B cell (primary cell): Measurements from ENCODE around the gene PNPLA1. TPM values are rescaled to one million over a fixed set of nuclear protein-coding genes. Genes with fewer than 3 reads are reported as not detected.

ENCODE experiments used
- ATAC-seq: fragments of 200-7000 bp; cut with Tn5 transposase; one replicate; pipeline ENCODE4 v1.10.0; 2021; ENCODE audit warnings: low read depth, mild to moderate bottlenecking, moderate number of reproducible peaks, moderate library complexity
- CTCF ChIA-PET: fragments of 350-600 bp; sonication (Branson Sonifier 250); formaldehyde crosslinking; loops from one replicate; lab custom pipeline; 2021; ENCODE audit warnings: antibody characterized with exemption, inconsistent platforms; lab: Charles Lee
- POLR2A ChIA-PET: fragments of 350-600 bp; sonication (Branson Sonifier 250); formaldehyde crosslinking; loops from one replicate; lab custom pipeline; 2021; ENCODE audit warnings: antibody characterized with exemption; lab: Charles Lee
- DNase-seq: peaks from one replicate; pipeline ENCODE4 v3.0.0; 2013
- H2AFZ ChIP-seq: 2 replicates; pipeline ENCODE4 v1.6.1; 2012; ENCODE audit warnings: mild to moderate bottlenecking, low read depth, low read length; ENCODE audit not compliant: insufficient read depth, poor library complexity, severe bottlenecking
- H3K27ac ChIP-seq, 2 donors: 1 replicate in 1 of 2; 2 replicates in 1 of 2; pipeline ENCODE4 v1.5.1; 2012 to 2013; ENCODE audit warnings: low read length in 2 of 2, mild to moderate bottlenecking in 2 of 2, moderate library complexity in 1 of 2
- H3K27me3 ChIP-seq, 4 experiments: fragments of 200-600 bp in 1 of 4; sonication (generic) in 1 of 4; replicated peaks in 1 of 4; 1 replicate in 2 of 4; 2 replicates in 2 of 4; pipeline versions ENCODE4 v1.6.1 to v1.7.0; 2013 to 2016; ENCODE audit warnings: low read length in 3 of 4, mild to moderate bottlenecking in 2 of 4, mixed read lengths in 1 of 4, moderate library complexity in 1 of 4; ENCODE audit not compliant: insufficient read depth in 4 of 4, control insufficient read depth in 3 of 4; ENCODE audit errors: control extremely low read depth in 1 of 4
- H3K36me3 ChIP-seq, 2 experiments: replicated peaks in 1 of 2; 1 replicate in 1 of 2; 2 replicates in 1 of 2; pipeline versions ENCODE4 v1.6.1 to v1.7.1; 2013; ENCODE audit warnings: low read length in 1 of 2; ENCODE audit not compliant: insufficient read depth in 2 of 2, control insufficient read depth in 1 of 2; ENCODE audit errors: control extremely low read depth in 1 of 2, extremely low read depth in 1 of 2
- H3K4me1 ChIP-seq, 2 donors: fragments of 200-600 bp in 1 of 2; sonication (generic) in 1 of 2; 1 replicate in 1 of 2; 2 replicates in 1 of 2; pipeline versions ENCODE4 v1.5.1 to v1.6.1; 2013 to 2017; ENCODE audit warnings: low read length in 2 of 2; ENCODE audit not compliant: control insufficient read depth in 2 of 2, insufficient read depth in 2 of 2
- H3K4me2 ChIP-seq: replicated peaks from 2 replicates; pipeline ENCODE3; 2012; ENCODE audit warnings: mild to moderate bottlenecking, low read depth, low read length; ENCODE audit not compliant: poor library complexity, severe bottlenecking
- H3K4me3 ChIP-seq, 5 experiments: fragments of 200-600 bp in 1 of 5; sonication (generic) in 1 of 5; 1 replicate in 3 of 5; 2 replicates in 2 of 5; pipeline versions ENCODE4 v1.5.1 to v1.7.0; 2011 to 2016; ENCODE audit warnings: low read length in 4 of 5, mild to moderate bottlenecking in 4 of 5, low read depth in 2 of 5, control low read depth in 1 of 5, moderate library complexity in 1 of 5; ENCODE audit not compliant: insufficient read depth in 1 of 5; ENCODE audit errors: control extremely low read depth in 1 of 5, extremely low read depth in 1 of 5
- H3K79me2 ChIP-seq: fragments of 200-600 bp; sonication (generic); one replicate; pipeline ENCODE4 v1.6.0; 2016; ENCODE audit warnings: low read length; ENCODE audit not compliant: control insufficient read depth, insufficient read depth
- H3K9ac ChIP-seq: fragments of 200-600 bp; sonication (generic); 2 replicates; pipeline ENCODE4 v1.6.1; 2017; ENCODE audit warnings: mild to moderate bottlenecking, low read length, moderate library complexity
- H3K9me3 ChIP-seq, 3 donors: one replicate each; pipeline versions ENCODE4 v1.6.1 to v1.7.1; 2013; ENCODE audit warnings: low read length in 2 of 3; ENCODE audit not compliant: control insufficient read depth in 2 of 3, insufficient read depth in 1 of 3; ENCODE audit errors: control extremely low read depth in 1 of 3
- H4K20me1 ChIP-seq: 2 replicates; pipeline ENCODE4 v1.6.0; 2012; ENCODE audit warnings: mild to moderate bottlenecking, low read length; ENCODE audit not compliant: insufficient read depth, control insufficient read depth, poor library complexity, severe bottlenecking
- H3K27ac Mint-ChIP-seq: one replicate; pipeline ENCODE4 v1.8.0; 2021; ENCODE audit warnings: mixed read lengths
- H3K27me3 Mint-ChIP-seq: one replicate; pipeline ENCODE4 v1.8.0; 2021; ENCODE audit warnings: mixed read lengths
- H3K4me1 Mint-ChIP-seq: one replicate; pipeline ENCODE4 v1.8.0; 2021; ENCODE audit warnings: mixed read lengths
- H3K4me3 Mint-ChIP-seq: one replicate; pipeline ENCODE4 v1.8.0; 2021; ENCODE audit warnings: mixed read lengths
- H3K9me3 Mint-ChIP-seq: one replicate; pipeline ENCODE4 v1.8.0; 2022; ENCODE audit warnings: mixed read lengths; ENCODE audit not compliant: insufficient read depth
- CTCF ChIP-seq: fragments of 200-600 bp; IDR thresholded peaks from one replicate; pipeline ENCODE4 v1.8.0; 2022; ENCODE audit warnings: antibody characterized with exemption, mild to moderate bottlenecking
- EZH2 ChIP-seq: IDR thresholded peaks from 2 replicates; pipeline ENCODE4 v1.6.1; 2012; ENCODE audit warnings: borderline replicate concordance, low read depth, mild to moderate bottlenecking, moderate library complexity, low read length; ENCODE audit not compliant: insufficient read depth, poor library complexity, severe bottlenecking
- WGBS: methylation state at CpG from one replicate; pipeline ENCODE4 v1.1.5; 2013; ENCODE audit warnings: missing lambda C conversion rate; ENCODE audit not compliant: insufficient coverage; 5-methylcytosine and 5-hydroxymethylcytosine counted together
- intact Hi-C: fragments of 100-400 bp; cut with micrococcal nuclease; formaldehyde crosslinking; loops from one replicate; pipeline ENCODE4 v1.10.0; 2022
- polyA plus RNA-seq: library from polyadenylated mRNA; depleted of rRNA; stranded (reverse); fragments of >200 nt; gene quantifications from 2 replicates; pipeline ENCODE4 v1.2.3, GENCODE V29; 2012
- total RNA-seq, 2 donors: library from RNA; stranded (reverse); fragments of 120-200 nt in 1 of 2; gene quantifications; 1 replicate in 1 of 2; 2 replicates in 1 of 2; pipeline versions ENCODE4 v1.2.3 to v1.2.4, GENCODE V29; 2013 to 2022

The PNPLA1 gene
- total and polyA plus RNA-seq, 2 donors (not counting 1 experiment from before 2014, with no cell fraction given): 0.12 TPM; not detected in 1

- Histone ChIP-seq H2AFZ (no peak overlapping the region), H3K4me3 (no peak overlapping the region), H3K36me3 (no peaks in the 10 kb centered on the region), H3K79me2 (no peaks in the 10 kb centered on the region), H3K27me3 (peaks cover 0 to 21% (median 7%) of the 10 kb centered on the region in 4 experiments), H3K4me1 (no peaks in the 10 kb centered on the region), H3K27ac (no peak overlapping the region), H3K4me2 (no peak overlapping the region), H3K9ac (no peak overlapping the region), H4K20me1 (no peaks in the 10 kb centered on the region), H3K9me3 (no peaks in the 10 kb centered on the region)
- Mint-ChIP-seq H3K4me1 (no peaks in the 10 kb centered on the region), H3K27ac (no peak overlapping the region), H3K9me3 (no peaks in the 10 kb centered on the region), H3K27me3 (peaks cover 34% of the 10 kb centered on the region), H3K4me3 (no peak overlapping the region)
- CTCF ChIA-PET: interaction anchor here (1.3 to 1.7 kb wide), 2 partner anchors 11 kb away, joined by 4 to 7 read pairs; no protein-coding TSS in a partner anchor
- no peak for TF ChIP-seq CTCF
- TF ChIP-seq EZH2: no peak
- intact Hi-C loops: no loop called here
- DNase-seq: no peak
- no peak for ATAC-seq
- POLR2A ChIA-PET: no interaction called here
- WGBS: 69% methylated on average over 17 of the region's 23 CpGs
Measured at GRCh38 chr6:36290668-36291620, 21.1 kb downstream of the PNPLA1 start.

- Mint-ChIP-seq H3K4me3 (no peak overlapping the region), H3K4me1 (no peaks in the 10 kb centered on the region), H3K27me3 (peaks cover 27% of the 10 kb centered on the region), H3K27ac (no peak overlapping the region), H3K9me3 (no peaks in the 10 kb centered on the region)
- ATAC-seq: no peak
- CTCF ChIA-PET: interaction anchor here (1.3 to 1.9 kb wide), 2 partner anchors 10 kb away, joined by 4 to 7 read pairs; no protein-coding TSS in a partner anchor
- no peaks in the 10 kb centered on the region for H3K4me1 ChIP-seq
- 83% methylated on average over 5 of the region's 6 CpGs for WGBS
- H3K27ac ChIP-seq: no peak overlapping the region
- TF ChIP-seq EZH2 (no peak), CTCF (no peak)
- H3K9ac ChIP-seq: no peak overlapping the region
- peaks cover 0 to 10% (median 4%) of the 10 kb centered on the region in 4 experiments for H3K27me3 ChIP-seq
- no peak overlapping the region for H3K4me3 ChIP-seq
- no peak overlapping the region for H2AFZ ChIP-seq
- H3K4me2 ChIP-seq: no peak overlapping the region
- POLR2A ChIA-PET: no interaction called here
- no peaks in the 10 kb centered on the region for H4K20me1 ChIP-seq
- intact Hi-C loops: no loop called here
- H3K36me3 ChIP-seq: no peaks in the 10 kb centered on the region
- no peak for DNase-seq
- no peaks in the 10 kb centered on the region for H3K79me2 ChIP-seq
- no peaks in the 10 kb centered on the region for H3K9me3 ChIP-seq
Measured at GRCh38 chr6:36292170-36292569, 22.3 kb downstream of the PNPLA1 start.
